ENCODE measurements around the gene PTPRN2.

Gene PTPRN2

GRCh38 chr7:158506626-158507025, 81.0 kb downstream of the PTPRN2 start:
- H3K4me3 ChIP-seq (ENCODE audit: low read depth, low read length) = no peak overlapping the region
- ChIA-PET POLR2A (no interaction called here), CTCF (no interaction called here)
- no peak for DNase-seq (ENCODE audit: low read depth, low spot score)
- no peak for TF ChIP-seq CTCF (IDR thresholded peaks at IDR 0.05; ENCODE audit: insufficient read depth, low read length, missing control alignments)

GRCh38 chr7:158505683-158506082, 81.9 kb downstream of the PTPRN2 start:
- no peak for TF ChIP-seq CTCF (IDR thresholded peaks at IDR 0.05; ENCODE audit: insufficient read depth, low read length, missing control alignments)
- CTCF ChIA-PET = no interaction called here
- POLR2A ChIA-PET = no interaction called here
- no peak for DNase-seq (ENCODE audit: low read depth, low spot score)
- no peak overlapping the region for H3K4me3 ChIP-seq (ENCODE audit: low read depth, low read length)

- DNase-seq (ENCODE audit: low read depth, low spot score) = no peak
- no peak for TF ChIP-seq CTCF (IDR thresholded peaks at IDR 0.05; ENCODE audit: insufficient read depth, low read length, missing control alignments)
- CTCF ChIA-PET = no interaction called here
- POLR2A ChIA-PET = no interaction called here
- no peak overlapping the region for H3K4me3 ChIP-seq (ENCODE audit: low read depth, low read length)
Measured at GRCh38 chr7:158502068-158502750, 85.4 kb downstream of the PTPRN2 start.

- no peak for TF ChIP-seq CTCF (IDR thresholded peaks at IDR 0.05; ENCODE audit: insufficient read depth, low read length, missing control alignments)
- POLR2A ChIA-PET = no interaction called here
- H3K4me3 ChIP-seq (ENCODE audit: low read depth, low read length) = no peak overlapping the region
- CTCF ChIA-PET = no interaction called here
- no peak for DNase-seq (ENCODE audit: low read depth, low spot score)
Measured at GRCh38 chr7:158501393-158502067, 86.1 kb downstream of the PTPRN2 start.

GRCh38 chr7:158500651-158501052, 87.0 kb downstream of the PTPRN2 start:
- ChIA-PET CTCF (no interaction called here), POLR2A (no interaction called here)
- no peak for TF ChIP-seq CTCF (IDR thresholded peaks at IDR 0.05; ENCODE audit: insufficient read depth, low read length, missing control alignments)
- no peak overlapping the region for H3K4me3 ChIP-seq (ENCODE audit: low read depth, low read length)
- DNase-seq (ENCODE audit: low read depth, low spot score) = no peak

- H3K4me3 ChIP-seq (ENCODE audit: low read depth, low read length) = no peak overlapping the region
- CTCF ChIA-PET = no interaction called here
- POLR2A ChIA-PET = no interaction called here
- DNase-seq (ENCODE audit: low read depth, low spot score) = no peak
- TF ChIP-seq CTCF (IDR thresholded peaks at IDR 0.05; ENCODE audit: insufficient read depth, low read length, missing control alignments) = no peak
Measured at GRCh38 chr7:158499082-158499455, 88.6 kb downstream of the PTPRN2 start.

Data from AG04449 (cell line).